Stimulated activated CD4-positive, alpha-beta T cell treated with anti-CD3 and anti-CD28 coated beads, Interleukin-2, amount 100 ng/mL, for 4 hours (primary cell): Measurements from ENCODE around the gene HIF3A.
"Not testable (repeated sequence)": the region's sequence is repeated elsewhere in the genome, so short reads cannot be mapped to it uniquely, and the experiment has no call there.

Source experiments
- DNase-seq: peaks from one replicate; pipeline ENCODE4 v3.0.0-alpha.2; 2020; ENCODE audit warnings: low read depth

The HIF3A gene

DNA sequence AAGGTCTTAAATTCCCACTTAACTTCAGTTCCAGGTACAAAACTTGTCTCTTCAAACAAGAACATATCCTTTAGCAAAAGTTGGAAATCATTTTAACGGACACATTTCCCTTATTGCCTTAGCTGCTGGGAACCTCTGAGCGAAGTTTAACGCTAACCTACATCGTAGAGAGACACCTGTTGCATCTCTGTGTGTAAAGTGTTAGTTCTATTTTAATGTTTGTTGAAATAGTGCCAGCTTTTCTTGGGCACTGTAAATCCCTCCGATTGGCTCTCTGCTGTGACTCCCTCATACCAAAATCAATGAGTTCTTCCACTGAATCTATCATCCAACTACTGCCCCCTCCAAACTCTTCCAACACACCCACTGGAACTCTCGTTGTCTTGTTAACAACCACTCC is 2.3 kb upstream of the HIF3A start:
- DNase-seq, result no peak

DNA sequence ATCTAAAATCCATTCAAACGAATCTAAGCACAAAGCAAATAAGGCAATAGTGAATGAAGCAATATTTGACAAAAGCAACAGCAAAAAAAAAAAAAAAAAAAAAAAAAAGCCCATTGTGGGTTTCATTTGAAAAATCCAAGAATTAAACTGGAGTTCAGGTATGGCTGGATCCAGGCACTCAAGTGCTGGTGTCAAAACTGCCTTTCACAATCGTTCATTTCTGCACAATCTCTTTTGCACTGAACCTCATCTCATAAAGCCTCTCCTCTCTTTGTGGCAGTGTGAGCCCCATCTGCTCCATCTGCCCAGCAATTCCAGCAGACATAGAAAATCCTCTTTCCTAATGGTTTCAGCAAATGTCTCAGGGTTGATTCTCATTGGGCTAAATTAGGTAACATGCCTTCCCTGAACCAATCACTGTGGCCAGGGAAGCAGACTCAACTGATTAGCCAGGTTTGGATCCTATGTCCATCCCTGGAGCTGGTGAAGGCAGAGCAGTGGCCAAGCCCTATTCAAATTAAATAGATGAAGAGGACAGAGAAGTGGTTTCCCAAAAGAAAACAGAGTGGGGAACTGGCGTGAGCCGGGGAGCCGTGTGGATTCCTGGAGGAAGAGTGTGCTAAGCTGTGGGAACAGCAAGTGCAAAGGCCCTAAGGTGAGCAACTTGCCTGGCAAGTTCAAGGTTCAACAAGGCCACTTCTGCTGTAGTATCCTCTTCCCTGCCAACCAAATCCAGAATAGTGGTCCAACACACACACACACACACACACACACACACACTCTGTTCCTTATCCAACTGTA is 1.2 kb upstream of the HIF3A start:
- no peak for DNase-seq

DNA sequence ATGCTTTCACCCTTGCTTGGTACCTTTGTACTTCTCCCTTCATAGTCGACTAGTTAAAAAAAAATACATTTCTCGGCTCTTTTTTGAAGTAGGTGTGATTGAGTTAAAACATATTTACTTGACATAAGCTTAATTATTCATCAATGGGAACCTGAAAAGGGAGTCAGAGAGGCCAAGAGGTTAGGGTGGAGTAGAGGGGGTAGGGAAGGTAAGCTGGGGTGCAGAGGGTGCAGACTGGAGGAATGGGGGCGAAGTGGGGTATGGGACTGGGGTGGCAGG is 701 bp upstream of the HIF3A start:
- no peak for DNase-seq

DNA sequence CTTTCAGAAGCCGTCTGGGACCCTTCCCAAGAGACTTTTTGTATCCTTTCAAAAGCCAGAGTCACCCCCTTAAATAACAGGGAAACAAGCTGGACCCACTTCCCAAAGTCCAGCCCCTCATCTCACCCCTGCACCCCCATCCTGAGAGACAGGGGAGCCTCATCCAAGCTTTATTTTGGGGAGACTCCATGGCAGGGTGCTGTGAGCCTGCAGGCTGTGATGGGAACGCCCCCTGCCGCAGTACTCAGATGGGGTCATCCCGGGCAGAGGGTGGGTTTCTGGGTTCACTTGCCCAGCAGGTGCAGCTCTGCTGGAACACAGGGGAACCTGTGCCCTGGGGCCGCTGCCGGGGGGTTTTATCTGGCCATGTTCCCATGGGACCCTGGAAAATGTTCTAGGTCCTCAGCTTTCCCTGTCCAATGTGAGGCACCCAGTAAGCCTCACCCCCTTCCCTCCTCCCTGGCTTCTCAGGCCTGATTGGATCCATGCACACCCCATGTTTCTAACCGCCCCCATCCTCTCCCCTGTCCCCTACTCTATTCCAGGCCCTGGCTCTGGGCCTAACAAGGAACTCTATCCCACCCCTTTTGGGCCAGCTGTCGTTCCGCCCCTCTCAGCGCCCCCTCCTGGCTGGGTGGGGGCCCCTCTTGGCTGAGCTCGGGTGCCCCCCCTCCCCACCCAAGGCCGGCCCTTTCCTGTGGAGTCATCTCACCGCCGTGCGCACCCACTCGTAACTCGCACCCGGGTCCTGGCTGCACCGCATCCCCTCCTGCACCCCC is 1.0 kb downstream of the HIF3A start:
- DNase-seq, result no peak

DNA sequence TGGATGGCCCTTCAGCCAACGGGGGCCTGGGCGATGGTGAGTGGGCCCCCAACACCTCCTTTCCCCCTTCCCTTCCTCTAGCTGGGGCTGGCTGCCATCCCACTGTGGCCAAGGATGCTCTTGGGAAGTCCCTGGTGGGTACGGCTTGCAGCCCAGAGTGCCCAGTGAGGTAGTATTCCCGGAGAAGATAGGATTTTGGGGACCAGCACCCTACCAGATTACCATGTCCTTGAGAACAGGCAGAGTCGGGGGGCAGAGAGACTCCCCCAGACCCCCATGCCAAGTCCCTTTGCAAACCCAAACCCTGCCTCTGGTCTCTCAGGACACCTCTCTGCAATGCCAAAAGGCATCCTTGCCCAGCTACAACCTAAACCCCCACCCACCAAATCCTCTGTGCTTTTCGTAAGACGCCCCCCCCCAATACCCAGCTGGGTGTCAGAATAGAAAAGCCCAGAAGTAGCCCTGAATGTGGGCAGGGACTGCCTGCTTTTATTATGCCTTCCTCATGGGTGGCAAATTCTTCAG is 1.7 kb downstream of the HIF3A start:
- DNase-seq, result no peak

DNA sequence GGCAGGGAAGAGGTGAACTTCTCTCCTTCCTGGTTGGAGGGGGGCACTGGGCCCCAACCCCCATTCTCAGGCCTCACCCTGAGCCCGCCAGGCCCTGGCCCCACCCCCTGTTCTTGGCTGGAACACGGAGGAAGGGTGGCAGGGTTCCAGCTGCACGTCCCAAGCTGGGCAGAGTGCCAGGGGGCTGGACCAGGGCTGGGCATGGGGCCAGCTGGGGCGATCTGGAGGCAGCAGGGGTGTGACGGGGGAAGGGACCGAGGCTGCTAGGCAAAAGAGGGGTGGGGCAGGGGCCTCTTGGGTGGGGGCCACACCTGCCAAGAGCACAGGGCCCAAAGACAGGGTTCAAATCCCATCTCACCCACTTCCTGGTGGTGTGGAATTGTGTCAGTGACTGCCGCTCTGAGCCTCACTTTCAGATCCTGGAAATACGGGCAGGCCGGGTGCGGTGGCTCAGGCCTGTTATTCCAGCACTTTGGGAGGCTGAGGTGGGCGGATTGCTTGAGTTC is 2.2 kb downstream of the HIF3A start:
- DNase-seq, result no peak

DNA sequence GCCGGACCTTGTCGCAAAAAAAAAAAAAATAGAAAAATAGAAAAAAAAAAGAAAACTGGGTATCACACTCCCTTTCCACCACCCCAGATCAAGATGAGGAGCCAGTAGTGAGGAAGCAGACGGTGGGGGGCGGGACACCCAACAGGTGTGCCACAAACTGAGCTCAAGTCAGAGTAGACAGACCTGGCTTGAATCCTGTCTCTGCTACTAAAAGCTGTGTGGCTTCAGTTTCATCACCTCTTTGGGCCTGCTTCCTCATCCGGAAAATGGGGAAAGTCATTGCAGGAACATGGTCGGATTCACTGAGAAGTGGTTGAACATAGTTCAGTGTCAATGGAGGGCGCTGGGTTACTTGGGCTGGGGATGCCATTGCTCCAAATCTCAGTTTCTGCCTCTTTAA is 2.9 kb downstream of the HIF3A start:
- no peak for DNase-seq

DNA sequence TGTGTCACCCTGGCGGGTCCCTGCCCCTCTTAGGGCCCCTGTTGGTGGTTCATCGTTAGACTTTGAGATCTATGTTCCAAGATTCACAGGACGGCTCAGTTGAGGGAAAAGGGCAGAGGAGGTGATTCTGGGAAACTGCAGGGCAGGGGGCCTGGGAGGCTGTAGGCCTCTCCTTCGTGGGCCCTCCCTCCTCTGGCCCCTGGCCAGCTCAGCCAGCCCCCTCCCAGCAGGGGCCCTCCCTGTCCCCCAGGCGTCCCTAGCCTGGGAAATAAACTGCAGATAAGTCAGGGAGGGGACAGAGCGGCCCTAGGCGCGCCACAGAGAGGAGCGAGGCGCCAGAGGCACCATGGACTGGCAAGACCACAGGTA is 6.5 kb downstream of the HIF3A start:
- no peak for DNase-seq

DNA sequence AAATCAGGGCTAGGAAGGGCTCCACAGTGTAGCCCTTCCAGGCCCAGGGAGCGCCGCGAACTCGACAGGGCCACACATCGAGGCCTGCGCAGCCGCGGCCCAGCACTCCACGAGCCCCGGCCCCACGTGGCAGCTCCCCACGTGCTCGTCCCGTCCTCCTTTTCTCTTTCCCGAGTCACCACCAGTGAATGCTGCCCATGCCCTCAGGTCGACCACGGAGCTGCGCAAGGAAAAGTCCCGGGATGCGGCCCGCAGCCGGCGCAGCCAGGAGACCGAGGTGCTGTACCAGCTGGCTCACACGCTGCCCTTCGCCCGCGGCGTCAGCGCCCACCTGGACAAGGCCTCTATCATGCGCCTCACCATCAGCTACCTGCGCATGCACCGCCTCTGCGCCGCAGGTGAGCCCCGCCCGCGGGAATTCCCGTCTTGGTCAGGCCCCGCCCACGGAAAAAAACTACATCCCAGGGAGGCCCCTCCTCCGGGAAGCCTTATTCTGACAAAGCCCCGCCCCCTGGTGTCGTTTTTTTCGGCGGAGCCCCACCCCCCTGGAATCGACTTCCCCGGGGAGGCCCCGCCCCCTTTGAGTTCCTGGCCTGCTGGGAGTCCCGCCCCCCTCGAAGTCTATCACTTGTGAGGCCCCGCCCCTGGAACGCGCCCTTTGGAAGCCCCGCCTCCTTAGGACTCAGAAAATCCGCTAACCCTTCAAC is 7.0 kb downstream of the HIF3A start:
- no peak for DNase-seq

DNA sequence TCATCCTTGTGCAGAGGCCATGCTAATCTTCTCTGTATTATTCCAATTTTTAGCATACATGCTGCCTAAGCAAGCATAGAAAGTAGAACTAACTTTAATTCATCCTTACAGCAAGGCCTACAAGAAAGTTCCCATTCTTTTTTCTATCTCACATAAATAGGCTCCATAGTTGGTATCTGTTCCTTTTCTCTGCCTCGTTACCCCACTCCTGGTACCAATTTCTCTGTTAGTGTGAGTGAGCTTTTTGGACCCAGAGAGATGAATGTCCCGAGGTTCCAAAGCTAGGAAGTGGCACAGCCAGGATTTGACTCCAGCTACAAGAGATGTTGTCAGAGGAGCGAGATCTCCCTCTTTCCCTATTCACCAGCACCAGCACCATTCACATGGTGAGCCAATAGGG is 9.7 kb downstream of the HIF3A start:
- no peak for DNase-seq

DNA sequence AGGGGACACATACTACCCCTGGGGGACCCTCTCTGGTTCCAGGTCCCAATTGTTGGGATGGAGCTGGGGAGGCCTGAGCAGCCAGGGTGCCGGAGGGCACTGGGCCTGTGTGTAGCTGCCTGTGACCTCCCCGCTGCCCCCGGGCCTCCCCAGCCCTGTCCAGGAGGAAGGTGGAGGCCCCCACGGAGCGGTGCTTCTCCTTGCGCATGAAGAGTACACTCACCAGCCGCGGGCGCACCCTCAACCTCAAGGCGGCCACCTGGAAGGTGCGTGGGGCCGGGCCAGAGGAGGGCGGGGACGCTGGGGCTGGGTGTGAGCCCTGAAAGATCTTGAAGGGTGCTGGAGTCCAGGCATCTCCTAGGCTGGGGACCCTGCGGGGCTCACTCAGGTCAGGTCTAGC is 11.7 kb downstream of the HIF3A start:
- DNase-seq, result no peak

DNA sequence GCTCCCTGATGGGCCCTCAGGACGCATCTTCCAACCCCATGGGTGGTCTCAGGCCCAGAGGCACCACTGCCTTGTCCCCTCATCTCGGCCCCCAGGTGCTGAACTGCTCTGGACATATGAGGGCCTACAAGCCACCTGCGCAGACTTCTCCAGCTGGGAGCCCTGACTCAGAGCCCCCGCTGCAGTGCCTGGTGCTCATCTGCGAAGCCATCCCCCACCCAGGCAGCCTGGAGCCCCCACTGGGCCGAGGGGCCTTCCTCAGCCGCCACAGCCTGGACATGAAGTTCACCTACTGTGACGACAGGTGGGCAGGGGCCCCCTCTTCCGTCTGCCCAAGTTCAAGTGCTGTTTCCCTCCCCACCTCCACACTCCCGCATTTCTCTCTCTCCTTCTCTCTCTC is 12.2 kb downstream of the HIF3A start:
- no peak for DNase-seq

DNA sequence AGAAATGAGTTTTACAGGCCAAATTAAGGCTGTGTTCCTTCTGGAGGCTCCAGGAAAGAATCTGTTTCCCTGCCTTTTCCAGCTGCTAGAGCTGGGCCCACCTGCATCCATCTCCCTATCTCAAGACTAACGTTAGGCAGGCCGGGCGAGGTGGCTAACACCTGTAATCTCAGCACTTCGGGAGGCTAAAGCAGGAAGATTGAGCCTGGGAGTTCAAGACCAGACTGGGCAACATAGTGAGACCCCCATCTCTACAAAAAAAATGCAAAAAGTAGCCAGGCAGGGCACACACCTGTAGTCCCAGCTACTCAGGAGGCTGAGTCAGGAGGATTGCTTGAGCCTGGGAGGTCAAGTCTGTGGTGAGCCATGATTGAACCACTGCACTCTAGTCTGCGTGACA is 14.6 kb downstream of the HIF3A start:
- no peak for DNase-seq

DNA sequence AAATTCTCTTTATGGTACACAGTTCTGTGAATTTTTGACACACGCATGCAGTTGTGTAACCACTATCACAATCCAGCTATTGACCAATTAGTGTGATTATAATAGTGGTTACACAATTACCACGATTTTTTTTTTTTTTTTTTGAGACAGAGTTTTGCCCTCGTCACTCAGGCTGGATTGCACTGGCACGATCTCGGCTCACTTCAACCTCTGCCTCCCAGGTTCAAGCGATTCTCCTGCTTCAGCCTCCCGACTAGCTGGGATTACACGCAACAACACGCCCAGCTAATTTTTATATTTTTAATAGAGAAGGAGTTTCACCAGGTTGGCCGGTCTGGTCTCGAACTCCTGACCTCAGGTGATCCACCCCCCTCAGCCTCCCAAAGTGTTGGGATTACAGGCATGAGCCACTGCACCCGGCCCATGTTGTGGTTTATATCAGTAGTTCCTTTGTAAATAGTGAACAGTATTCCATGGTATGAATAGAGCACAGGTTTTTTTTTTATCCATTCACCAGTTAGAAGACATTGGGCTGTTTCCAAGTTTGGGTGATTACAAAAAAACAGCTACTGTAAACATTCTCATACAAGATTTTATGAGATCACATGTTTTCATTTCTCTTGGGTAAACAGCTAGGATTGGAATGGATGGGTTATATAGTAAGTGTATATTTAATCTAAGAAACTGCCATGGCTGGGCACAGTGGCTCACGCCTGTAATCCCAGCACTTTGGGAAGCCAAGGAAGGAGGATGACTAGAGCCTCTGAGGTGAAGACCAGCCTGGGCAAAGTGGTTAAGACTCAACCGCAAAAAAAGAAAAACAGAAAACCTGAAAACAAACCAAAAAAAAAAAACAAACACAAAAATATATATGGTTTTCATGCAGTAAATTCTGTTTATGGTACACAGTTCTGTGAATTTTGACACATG is 17.0 kb downstream of the HIF3A start:
- DNase-seq, result not testable (repeated sequence)

DNA sequence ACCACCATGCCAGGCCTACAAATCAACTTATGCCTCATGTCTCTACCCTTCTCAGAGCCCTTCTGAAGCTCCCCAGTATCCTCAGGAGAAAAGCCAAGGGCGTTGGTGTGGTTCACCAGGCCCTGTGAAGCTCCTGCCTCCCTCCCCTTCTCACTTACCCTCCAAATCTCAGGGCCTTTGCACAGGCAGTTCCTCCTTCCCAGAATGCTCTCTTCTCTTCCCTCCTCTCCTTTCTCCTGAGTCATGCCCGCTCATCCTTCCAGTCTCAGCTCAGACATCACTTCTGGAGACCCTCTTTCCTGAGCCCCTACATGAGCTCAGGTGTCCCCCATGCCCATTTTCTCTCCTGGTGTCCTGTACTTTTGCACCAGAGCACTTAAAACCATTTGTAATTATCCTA is 20.5 kb downstream of the HIF3A start:
- DNase-seq, result no peak

DNA sequence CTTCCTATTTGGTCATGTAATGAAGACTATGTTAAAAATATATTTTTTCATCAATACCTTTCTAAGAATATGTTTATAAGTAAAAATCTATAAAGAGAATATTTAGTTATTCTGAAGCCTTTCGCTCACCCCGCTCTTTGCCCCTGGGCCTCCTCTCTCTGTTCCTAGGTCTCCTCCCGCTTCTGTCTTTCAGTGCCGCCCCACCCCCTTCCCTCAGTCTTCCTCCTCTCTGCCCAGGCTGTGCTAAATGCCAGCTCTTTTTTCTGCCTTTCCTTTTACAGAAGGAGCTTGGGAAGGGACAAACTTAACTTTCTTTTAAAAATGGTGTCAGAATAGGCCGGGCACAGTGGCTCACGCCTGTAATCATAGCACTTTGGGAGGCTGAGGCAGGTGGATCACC is 22.8 kb downstream of the HIF3A start:
- no peak for DNase-seq

DNA sequence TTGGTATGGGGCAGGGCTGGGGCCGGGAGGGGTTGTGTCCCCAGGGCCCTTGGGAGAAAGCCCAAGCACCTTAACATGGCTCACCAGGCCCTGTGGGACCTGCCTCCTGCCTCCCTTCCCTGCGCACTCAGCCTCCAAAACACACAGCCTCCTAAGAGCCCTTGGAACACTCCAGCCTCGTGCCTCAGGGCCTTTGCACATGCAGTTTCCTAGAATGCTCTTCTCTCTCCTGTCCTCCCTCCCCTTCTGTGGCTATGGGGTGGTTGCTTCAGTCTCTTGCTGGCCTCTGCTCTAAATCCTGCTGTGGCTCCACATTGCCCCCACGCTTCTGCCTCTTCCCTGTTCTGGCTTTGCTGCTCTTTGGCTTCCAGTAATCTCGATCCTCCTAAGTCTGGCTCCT is 23.7 kb downstream of the HIF3A start:
- no peak for DNase-seq

DNA sequence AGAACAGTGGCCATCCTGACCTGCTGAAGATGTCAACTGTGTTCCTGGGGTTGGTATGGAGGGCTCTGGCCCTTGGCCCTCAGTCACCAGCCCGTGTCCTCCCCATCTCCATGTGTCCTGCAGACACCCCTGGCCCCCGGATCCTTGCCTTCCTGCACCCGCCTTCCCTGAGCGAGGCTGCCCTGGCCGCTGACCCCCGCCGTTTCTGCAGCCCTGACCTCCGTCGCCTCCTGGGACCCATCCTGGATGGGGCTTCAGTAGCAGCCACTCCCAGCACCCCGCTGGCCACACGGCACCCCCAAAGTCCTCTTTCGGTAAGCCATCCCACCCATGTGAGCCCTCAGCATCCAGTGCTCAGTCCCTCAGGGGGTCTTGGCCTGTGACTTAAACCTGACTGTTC is 24.8 kb downstream of the HIF3A start:
- no peak for DNase-seq

DNA sequence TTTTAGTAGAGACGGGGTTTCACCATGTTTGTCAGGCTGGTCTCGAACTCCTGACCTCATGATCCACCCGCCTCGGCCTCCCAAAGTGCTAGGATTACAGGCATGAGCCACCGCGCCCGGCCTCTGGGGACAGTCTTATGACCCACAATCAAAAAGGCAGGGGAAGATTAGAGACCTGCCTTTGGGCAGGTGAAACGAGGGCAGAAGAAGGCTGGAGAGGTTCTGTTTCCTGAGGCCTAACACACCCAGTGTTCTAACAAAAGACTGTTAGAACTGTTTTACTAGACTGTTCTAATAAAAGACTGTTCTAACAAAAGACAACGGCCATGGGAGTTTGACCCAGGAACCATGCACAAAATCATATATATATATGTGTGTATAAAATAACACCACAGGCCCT is 26.4 kb downstream of the HIF3A start:
- not testable (repeated sequence) for DNase-seq

DNA sequence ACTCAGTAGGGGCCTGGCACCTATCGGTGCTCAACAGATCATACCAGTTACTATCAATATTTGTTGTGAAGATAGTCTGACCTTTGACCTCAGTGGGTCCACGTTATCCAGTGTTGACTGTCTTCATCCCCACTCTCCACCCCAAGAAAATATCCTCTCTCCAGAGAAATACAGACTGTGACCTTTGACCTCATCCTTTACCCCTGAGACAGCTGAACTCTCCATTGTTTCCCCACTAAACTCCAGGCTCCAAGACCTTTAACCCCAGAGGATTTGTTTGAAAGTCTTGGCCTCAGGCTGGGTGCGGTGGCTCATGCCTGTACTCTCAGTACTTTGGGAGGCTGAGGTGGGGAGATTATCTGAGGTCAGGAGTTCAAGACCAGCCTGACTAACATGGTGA is 27.4 kb downstream of the HIF3A start:
- no peak for DNase-seq

DNA sequence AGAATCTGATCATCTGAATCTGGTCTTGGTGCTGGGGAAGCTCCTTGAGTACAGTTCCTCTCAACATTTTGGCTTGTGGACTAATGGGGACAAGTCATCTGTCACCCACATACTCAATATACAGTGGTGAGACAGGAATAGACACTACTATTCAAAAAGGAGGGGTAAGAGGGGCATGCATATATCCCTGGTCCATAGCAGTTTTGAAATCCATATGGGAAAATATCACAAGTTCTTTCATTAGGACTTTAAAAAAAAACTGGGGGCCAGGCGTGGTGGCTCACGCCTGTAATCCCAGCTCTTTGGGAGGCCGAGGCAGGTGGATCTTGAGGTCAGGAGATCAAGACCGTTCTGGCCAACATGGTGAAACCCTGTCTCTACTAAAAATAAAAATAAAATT is 29.8 kb downstream of the HIF3A start:
- DNase-seq, result no peak

DNA sequence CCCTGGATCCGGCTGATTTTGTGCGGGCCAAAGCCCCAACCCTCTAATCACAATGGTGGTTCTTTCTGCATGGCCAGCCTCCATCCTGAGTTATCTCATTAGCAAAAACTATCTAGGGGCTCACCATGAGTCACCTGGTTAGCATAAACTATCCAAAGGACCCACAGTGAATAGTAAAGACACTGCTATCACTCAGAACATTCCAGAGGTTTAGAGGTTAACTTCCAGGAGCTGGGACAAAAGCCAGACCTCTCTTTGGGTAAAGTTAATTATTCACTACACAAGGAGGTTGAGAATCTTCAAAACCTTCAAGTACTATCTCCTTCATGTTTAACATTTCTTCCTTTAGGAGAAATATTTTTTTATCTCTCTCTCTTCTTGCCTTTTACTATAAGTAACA is 31.2 kb downstream of the HIF3A start:
- DNase-seq, result no peak
